Peyer's patch (tissue), 4 donors: ENCODE results near the gene TGFBR2.

Source experiments
- CTCF ChIP-seq, 6 experiments: fragments of 450-650 bp in 4 of 6; fragments of 200-600 bp in 2 of 6; sonication (generic) in 1 of 6; IDR thresholded peaks; one replicate each; pipeline ENCODE4 v1.5.1; 2017 to 2019; ENCODE audit warnings: antibody characterized with exemption in 6 of 6, mild to moderate bottlenecking in 3 of 6, moderate library complexity in 1 of 6
- POLR2A ChIP-seq, 2 donors: fragments of 450-650 bp; IDR thresholded peaks; one replicate each; pipeline ENCODE4 v1.5.1; 2017; ENCODE audit warnings: antibody characterized with exemption in 2 of 2, mild to moderate bottlenecking in 2 of 2, moderate library complexity in 2 of 2

- TF ChIP-seq CTCF (IDR thresholded peaks at IDR 0.05) (no peak), POLR2A (IDR thresholded peaks at IDR 0.05) (no peak)
Measured at GRCh38 chr3:30691944-30692343, 85.5 kb downstream of the TGFBR2 start.
